GM21360 (cell line): Measurements from ENCODE around the gene TSPOAP1.

Experiments used
- ATAC-seq: cut with Tn5 transposase; IDR thresholded peaks from one replicate; pipeline ENCODE4 v1.9.1; 2021; ENCODE audit warnings: mild to moderate bottlenecking, moderate library complexity; ENCODE audit not compliant: unreplicated experiment

TSPOAP1 gene

GRCh38 chr17:58307468-58308172 lies 21.0 kb downstream of the TSPOAP1 start:
- no peak for ATAC-seq

GRCh38 chr17:58306131-58306951 lies 22.3 kb downstream of the TSPOAP1 start:
- no peak for ATAC-seq

- no peak for ATAC-seq
These were observed 23.0 kb downstream of the TSPOAP1 start for GRCh38 chr17:58305626-58306025.

GRCh38 chr17:58304750-58305486 lies 23.7 kb downstream of the TSPOAP1 start:
- ATAC-seq, result no peak

GRCh38 chr17:58303971-58304749 lies 24.4 kb downstream of the TSPOAP1 start:
- ATAC-seq, result no peak

GRCh38 chr17:58302919-58303585 lies 25.5 kb downstream of the TSPOAP1 start:
- ATAC-seq, result no peak

GRCh38 chr17:58302171-58302918 lies 26.2 kb downstream of the TSPOAP1 start:
- ATAC-seq, result no peak

- no peak for ATAC-seq
These were observed 27.0 kb downstream of the TSPOAP1 start for GRCh38 chr17:58301504-58302150.

- no peak for ATAC-seq
These were observed 28.3 kb downstream of the TSPOAP1 start for GRCh38 chr17:58300336-58300735.

GRCh38 chr17:58294034-58294433 lies 34.6 kb downstream of the TSPOAP1 start:
- no peak for ATAC-seq

GRCh38 chr17:58291246-58291645 lies 37.3 kb downstream of the TSPOAP1 start:
- ATAC-seq, result no peak

GRCh38 chr17:58289869-58290268 lies 38.7 kb downstream of the TSPOAP1 start:
- ATAC-seq, result no peak

GRCh38 chr17:58285422-58285810 lies 43.2 kb downstream of the TSPOAP1 start:
- no peak for ATAC-seq

- ATAC-seq, result no peak
These were observed 43.8 kb downstream of the TSPOAP1 start for GRCh38 chr17:58284613-58285421.

- ATAC-seq, result no peak
These were observed 44.7 kb downstream of the TSPOAP1 start for GRCh38 chr17:58283674-58284612.

- no peak for ATAC-seq
These were observed 46.2 kb downstream of the TSPOAP1 start for GRCh38 chr17:58282442-58282841.

GRCh38 chr17:58281511-58282011 lies 47.0 kb downstream of the TSPOAP1 start:
- no peak for ATAC-seq
